Forelimb muscle (tissue), 1 donor: ENCODE data around the gene FAAP20. TPM values are rescaled to one million over a fixed set of nuclear protein-coding genes. Genes with fewer than 3 reads are reported as not detected.

ENCODE experiments used
- DNase-seq: peaks from one replicate; pipeline ENCODE4 v3.0.0-alpha.2; 2013; ENCODE audit warnings: low read depth
- polyA plus RNA-seq: library from polyadenylated mRNA; unstranded; fragments of 120-200 nt; gene quantifications from one replicate; pipeline ENCODE4 v1.2.1, GENCODE V29; 2013; ENCODE audit not compliant: insufficient read length

The FAAP20 gene
- polyA plus RNA-seq, 1 donor = 42.0 TPM

DNA sequence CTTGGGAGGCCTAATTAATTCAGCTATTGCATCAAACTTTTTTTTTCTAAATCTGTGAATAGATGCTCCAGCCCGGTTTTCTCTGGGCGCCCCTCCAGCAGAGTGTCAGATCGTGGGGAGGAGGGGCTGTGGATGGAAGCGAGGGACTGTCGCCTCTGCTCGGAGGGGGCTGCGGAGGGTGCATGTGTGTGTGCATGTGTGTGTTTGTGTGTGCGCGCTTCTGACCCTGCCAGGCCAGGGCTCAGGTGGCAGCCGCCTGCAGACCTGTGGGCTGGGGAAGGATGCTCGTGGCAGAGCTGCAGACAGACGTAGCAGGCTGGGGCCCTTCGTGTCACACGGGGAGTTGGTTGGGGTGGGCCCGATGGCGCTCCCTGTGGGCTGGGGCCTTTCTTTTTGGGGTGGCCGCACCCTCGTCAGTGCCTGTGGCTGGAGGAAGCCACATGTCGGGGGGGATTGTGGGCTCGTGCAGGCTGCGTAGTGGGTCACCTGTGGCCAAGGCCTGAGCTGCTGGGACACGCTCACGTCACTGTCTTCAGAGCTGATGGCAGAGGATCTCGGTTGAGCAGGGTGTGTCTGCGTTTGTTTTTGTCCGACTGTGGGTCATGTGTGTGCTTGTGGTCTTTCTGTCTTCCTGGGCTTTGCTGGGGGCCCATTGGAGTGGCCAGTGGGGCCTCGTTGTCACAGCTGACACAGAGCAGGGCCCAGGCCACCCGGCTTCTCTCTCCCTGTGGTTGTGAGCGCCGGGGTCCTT is 36.4 kb upstream of the FAAP20 start:
- no peak for DNase-seq

DNA sequence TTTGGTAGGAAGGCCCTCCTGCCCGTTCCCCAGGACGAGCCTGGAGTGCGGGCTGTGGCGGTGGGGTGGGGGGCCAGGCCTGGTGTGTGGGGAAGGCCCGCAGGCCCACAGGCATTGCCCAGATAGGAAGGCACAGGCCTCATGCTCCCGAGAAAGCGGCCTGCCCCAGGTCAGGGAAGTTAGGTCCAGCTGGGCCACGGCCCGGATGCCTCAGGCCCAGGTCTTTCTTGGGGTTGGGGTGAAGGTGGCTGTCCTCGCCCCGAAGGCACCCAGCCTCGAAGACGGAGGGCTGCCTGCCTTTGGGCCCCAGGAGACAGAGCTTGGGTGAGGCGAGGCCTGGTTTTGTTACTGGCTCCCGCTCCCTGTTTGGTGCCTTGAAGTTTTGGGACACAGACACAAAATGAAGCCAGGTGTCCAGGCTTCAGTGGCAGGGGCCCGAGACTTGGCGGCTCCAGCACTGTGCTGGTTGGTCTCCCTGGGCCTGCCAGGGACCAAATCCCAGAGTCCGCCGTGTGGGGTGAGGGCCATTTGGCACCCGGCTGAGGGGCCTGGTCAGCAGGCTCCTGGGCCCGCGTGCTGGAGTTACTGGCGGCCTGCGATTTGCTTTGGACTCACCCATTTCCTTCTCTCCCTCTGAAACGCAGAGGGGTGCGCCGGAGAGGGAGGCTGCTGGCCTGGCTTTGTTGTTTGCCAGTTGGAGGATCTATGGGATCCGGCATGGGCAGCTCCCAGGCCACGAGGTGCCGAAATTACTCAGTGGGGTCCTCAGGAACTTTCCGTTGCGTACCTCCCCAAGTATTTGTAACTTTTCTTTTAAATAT is 35.5 kb upstream of the FAAP20 start:
- DNase-seq = no peak

DNA sequence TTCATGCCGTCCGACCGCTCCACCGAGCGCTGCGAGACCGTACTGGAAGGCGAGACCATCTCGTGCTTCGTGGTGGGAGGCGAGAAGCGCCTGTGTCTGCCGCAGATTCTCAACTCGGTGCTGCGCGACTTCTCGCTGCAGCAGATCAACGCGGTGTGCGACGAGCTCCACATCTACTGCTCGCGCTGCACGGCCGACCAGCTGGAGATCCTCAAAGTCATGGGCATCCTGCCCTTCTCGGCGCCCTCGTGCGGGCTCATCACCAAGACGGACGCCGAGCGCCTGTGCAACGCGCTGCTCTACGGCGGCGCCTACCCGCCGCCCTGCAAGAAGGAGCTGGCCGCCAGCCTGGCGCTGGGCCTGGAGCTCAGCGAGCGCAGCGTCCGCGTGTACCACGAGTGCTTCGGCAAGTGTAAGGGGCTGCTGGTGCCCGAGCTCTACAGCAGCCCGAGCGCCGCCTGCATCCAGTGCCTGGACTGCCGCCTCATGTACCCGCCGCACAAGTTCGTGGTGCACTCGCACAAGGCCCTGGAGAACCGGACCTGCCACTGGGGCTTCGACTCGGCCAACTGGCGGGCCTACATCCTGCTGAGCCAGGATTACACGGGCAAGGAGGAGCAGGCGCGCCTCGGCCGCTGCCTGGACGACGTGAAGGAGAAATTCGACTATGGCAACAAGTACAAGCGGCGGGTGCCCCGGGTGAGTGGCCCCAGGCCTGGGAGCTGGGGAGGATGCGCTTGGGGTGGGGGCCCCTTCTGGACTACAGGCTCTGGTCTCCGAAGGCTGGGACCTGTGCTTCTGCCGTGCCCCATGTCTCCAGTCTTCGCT is 34.7 kb upstream of the FAAP20 start:
- no peak for DNase-seq

DNA sequence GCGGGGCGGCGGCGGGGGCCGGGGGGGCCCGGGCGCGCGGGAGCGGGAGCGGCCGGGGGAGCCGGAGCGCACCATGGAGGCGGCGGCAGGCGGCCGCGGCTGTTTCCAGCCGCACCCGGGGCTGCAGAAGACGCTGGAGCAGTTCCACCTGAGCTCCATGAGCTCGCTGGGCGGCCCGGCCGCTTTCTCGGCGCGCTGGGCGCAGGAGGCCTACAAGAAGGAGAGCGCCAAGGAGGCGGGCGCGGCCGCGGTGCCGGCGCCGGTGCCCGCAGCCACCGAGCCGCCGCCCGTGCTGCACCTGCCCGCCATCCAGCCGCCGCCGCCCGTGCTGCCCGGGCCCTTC is 34.1 kb upstream of the FAAP20 start:
- DNase-seq = no peak

DNA sequence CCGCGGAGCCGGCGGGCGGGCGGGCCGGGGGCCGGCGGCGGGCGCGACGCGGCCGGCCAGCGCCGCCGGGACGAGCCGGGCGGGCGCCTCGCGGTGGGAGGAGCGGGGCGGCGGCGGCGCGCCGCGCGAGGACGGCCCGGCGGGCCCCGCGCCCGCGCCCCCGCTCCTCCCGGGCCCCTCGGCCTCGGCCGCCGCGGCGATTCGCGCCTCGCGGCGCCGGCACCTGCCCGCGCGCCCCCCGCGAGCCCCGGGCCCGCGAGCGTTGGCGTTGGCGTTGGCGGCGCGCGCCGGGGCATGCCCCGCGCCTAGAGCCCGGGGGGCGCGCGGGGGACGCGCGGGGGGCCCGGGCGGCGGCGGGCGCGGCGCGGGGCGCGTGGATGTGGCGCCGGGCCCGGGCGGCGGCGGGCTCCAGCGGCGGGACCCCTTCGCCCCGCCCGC is 33.6 kb upstream of the FAAP20 start, which contains the start of gene SKI:
Gene SKI (plus strand): TSS at position 163 of the 438 bp plus-strand sequence. CDS start 448 bp downstream, outside the sequence.
- no peak for DNase-seq

DNA sequence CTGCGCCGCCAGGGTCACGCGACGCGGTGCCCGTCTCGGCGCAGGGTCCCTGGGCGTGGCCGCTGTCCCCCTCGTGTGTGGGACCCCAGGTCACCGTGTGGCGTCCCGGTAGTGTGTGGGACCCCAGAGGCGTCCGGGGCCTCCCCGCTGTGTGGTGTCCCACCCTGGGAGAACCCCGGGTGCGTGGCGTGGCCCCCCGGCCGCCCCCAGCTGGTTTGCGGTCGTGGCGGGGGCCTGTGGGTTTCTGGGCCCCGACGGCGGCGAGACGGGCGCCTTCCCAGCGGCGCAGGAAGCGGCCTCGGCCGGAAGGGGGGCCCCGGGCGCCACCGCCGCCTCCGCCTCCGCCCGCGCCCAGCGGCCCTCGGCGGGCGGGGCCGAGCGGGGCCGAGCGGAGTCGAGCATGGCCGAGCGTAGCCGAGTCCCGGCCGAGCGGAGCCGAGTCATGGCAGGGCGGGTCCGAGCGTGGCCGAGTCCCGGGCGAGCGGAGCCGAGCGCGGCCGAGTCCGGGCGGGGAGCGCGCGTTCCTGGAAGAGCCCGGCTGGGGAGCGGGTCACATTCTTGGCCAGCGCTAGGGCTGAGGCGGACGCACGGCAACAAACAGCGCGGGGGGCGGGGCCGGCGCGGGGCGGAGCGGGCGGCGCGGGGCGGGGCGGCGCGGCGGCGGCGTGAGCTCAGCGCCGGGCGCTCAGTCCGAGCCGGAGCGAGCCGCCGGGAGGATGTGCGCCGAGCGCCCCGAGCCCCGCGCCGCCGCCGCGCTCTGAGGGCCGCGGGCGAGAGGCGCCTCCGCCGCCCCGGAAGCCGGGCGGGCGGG is 33.0 kb upstream of the FAAP20 start:
- DNase-seq = peak; percentile 87

DNA sequence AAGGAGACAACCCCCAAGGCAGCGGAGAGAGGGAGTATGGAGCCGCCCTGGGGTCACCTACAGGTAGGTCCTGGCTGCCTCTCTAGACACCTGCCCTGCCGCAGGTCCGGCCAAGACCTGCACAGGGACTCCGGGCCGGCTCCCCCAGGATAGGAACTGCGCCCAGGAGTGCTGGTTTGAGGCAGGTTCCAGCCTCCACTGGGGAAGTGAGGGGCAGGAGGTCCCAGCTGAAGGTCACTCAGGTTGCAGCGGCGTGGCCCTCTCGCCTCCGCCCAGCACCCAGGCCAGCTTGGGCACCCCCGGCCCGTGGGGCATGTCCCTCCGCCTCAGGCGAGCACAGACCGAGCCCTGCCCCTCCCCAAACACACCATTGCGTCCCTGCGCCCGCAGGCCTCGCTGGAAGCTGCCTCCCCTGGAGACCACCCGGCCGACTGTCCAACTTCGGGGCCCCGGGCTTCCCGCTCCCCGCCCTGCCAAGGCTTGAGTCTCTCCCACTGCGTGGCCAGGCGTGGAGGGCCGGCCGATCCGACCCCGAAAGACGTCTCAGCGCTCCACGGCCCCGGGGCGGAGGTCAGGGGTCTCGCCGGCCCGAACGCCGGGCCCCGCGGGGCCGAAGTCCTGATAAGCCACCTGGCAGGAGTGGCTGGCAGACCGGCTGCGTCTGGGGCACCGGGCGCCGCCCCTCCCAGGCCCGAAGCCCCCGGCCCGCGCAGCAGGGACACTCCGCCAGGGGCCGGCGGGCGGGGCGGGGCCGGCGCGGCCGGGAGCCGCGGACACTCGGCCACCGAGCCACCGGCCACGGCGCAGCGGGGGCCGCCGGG is 32.2 kb upstream of the FAAP20 start:
- DNase-seq = no peak

DNA sequence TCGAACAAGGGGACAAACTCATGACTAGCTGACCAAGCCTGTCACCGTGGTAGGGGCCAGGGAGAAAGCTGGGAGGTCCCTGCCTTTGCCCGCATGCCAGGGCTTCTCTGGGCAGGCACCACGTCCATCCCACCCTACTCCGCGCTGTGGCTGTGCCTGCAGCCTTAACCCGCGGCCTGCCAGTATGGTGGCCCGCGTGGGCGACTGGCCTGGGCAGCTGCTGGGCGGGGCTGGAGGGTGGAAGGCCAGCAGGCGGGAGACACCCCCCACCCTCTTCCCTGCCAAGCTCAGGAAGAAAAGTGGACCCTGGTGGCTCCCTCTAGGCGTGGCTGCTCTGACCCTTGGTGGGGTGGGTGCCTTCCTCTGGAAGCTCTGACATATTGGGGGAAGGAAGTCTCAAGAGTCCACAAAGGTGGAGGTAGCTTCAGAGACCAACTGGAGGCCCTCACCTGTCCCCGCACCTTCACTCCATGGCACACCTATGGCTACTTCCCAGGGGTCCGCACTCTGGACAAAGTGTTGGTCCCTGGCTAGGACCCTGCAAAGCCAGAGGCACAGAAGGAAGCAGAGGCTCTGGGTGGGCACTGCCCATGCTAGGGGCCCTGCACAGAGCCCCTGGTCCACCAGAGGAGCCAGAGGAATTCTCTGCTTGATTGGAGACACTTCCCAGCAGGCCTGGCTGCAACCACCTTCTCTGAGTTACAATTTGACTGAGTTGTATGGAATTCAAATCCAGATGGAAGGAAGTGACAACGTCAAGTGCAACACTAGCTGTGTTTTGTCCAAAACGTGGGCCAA is 30.3 kb upstream of the FAAP20 start:
- no peak for DNase-seq

DNA sequence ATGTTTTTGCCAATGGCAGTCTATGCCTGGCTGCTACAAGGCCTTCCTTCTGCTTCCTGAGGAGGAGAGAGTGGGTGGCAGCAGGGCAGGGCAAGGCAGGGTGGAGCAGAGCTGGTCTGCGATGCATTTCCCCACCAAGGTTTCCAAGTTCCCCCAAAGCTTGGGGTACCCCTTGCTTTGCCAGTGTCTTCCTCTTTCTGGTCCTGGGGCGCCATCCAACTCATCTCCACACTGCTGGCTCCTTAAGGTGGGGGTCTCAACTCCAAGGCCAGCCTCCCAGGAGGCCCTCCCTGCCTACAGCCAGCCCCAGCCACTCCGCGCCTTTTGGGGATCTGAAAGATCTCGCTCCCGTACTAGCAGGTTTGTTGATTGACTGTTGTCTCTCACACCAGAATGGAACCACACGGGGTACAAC is 29.6 kb upstream of the FAAP20 start:
- DNase-seq = no peak

DNA sequence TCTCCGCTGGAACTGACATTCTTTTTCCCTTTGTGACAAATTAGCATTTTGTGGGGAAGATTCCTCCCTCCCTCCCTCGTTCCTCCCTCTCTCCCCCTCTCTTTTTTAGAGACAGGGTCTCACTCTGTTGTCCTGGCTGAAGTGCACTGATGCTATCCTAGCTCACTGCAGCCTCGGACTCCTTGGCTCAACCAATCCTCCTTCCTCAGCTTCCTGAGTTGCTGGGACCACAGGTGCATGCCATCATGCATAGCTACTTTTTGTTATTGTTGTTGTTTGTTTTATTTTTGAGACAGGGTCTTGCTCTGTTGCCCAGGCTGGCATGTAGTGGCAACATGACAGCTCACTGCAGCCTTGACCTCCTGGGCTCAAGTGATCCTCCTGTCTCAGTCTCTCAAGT is 26.7 kb upstream of the FAAP20 start:
- no peak for DNase-seq

DNA sequence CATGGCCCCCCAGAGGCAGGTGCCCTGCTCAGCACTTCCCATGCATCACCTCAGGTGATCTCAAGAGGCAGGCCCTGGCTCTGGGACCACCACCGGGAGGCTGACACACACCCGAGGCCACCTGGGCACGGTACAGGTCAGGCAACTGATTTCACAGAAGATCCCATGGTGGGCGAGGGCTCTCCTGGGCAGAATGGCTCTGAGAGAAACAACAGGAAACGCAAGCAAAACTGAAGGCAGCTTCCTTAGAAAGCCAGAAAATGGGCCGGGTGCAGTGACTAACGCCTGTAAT is 22.1 kb upstream of the FAAP20 start:
- no peak for DNase-seq

DNA sequence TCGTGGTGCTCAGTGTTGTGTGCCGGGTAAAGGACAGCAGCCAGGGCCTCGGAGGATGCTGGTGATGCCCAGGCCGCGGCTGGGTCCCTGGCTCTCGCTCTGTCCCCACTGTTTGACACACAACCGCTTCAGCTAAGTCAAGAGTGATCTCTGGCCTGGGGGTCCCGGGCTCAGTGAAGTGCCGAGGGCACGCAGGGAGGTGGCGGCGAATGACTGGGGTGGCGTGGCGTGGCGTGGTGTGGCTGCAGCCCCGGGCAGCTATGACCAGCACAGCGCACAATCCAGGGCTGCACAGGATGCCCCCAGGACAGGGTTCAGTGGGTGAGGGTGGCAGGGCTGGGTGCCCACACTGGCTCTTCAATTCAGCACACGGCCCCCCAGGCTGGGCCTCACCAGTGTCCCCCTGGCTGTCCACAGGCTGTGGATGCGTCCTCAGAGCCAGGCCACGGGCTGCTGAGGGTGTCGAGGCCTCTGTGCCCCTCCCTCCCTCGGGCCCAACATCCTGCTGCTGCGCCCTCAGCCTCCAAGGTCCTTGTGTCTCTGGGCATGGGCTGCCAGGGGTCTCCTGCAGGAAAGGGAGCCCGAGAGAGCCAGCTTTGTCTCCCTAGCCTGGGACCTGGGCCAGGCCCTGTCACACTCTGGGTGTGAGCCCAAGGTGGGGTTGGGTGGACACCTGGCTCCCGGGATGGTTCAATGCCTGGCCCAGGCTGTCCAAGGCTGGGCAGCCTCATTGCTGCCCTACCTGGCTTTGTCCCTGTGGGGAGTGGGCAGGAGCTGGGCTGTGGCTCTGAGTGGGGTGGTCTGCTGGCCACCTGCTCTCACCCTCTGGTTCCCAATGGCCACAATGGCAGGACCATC is 21.6 kb upstream of the FAAP20 start:
- DNase-seq = no peak

DNA sequence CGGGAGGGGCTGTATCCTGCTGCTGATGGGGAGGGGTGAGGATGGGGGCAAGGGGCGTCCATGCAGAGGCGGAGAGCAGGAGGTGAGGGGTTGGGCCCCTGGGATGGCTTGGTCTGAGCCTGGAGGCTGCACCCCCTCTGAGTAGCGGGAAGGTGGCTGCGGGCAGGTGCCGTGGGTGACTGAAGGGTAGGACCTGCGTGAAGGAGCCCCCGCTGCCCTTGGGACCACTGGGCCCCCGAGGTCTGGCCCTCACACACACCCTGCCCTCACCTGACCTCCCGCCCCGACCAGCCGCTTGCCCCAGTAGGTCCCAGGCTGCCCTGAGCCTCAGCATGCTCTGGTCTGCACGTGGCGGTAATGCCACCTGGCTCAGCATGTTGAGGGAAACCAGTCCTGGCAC is 20.8 kb upstream of the FAAP20 start:
- no peak for DNase-seq

DNA sequence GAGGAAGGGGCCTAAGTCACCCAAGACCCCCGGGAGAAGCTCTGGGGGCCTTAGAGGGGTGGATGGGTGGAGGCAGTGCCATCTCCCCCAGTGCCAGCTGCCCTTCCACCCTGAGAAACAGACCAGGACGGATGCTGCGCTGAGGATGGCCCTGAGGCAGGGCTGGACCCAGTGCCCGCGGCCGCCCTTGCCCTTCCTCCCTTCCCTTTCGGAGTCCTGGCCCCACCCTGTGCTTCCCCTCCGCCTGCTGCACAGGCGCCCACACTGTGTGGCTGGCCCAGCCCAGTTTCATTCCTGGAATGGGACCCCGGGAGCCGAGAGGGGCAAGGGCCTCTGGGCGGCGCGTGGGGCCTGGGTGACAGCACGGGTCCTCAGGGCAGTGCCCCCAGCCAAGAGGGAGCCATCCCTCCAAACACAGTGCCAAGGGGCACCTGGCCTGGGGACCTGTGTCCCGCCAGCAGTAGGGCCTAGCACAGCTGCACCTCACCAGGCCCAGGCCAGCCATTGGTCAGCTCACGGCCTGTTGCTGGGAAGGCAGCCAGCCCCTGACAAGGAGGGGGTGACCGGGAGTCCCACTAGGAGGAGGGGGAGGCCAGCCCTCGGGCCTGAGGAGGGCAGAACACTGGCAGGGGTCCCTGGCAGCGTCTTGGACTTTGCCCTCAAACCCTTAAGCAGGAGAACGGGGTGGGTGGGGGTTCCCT is 20.1 kb upstream of the FAAP20 start:
- DNase-seq = no peak

DNA sequence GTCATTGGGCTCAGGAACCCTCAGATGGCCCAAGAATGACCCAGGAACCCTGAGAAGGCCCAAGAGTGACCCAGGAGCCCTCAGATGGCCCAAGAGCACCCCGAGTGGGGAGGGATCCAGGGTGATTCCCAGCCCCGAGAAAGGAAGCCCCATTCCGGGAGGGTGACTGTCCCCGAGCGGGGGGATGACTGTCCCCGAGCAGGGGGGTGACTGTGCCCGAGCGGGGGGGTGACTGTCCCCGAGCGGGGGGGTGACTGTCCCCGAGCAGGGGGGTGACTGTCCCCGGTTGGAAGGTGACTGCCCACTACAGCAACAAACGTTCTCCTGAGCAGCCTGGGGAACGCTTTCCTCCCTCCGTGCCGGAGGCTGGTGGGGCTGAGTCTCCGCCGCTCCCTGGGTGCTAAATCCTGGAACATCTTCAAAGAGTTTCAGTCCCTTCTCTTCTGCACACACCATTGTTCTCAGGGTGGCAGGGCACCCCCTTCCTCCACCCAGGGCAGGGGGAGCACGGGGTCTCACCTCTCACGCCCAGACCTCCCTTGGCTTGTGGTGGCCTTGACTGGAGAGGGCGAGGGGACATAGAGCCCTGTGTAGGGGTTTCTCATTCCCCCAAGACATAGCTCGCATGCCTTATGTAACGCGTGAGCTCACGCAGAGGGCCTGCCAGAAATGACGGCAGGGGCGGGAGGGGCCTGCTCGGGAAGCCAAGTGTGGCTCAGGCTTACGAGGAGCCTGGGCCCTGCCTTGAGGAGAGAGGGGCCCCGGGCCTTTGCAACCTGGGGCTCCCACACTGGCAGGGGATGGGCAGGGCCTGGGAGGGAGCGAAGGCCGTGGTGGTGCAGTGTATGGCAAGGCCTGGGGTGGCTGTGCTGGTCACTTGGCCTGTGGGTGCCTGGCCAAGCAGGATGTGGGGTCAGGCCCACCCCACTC is 19.3 kb upstream of the FAAP20 start:
- DNase-seq = no peak

DNA sequence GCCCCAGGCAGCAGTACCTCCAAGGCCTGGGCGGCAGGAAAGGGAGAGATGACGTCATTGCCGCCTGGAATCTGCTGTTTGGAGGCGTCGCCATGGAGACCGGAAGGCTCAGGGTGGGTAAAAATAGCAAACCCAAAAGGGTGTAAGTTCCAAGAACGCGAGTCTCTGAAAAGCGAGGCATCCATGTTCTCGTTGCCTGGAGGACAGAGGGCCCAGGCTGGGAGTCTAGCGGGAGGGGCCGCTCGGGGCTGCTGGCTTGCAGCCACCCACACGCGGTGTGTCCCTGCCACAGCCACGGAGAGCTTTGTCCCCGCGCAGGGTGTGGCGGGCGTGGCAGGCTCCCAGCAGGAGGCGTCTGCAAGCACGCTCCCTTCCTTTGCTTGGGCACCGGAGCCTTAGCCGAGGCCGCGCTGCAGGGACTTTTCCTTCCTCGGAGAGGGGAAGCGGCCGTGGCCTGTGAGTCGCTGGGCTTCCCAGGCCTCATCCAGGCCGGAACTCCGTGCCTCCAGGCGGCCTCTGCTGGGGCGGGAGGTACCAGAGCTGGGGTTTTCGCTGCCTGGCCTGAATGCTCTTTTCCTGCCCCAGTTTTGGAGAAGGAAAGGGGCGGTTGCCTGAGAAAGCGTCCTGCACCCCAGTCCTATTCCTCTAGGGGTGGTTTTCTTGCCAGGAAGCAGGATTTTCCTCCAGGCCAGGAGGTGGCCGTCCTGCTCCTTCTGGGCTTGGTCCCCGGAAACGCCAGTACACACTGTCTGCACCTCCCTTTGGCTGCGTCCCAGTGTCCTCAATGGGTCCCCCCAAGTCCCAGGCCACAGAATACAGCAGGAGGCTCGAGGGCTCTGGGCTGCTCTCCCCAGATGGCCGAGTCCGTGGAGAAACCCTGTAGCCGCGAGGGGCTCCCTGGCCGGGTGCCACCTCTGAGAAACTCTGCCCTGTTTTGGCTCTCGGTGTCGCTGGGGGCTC is 18.2 kb upstream of the FAAP20 start:
- DNase-seq = peak; percentile 89
